Pons (tissue), 1 donor: ENCODE data around the gene NECTIN2.
A peak's percentile ranks its signal among the peaks of the same experiment; 100 is the strongest.
"Not testable (repeated sequence)": the region's sequence is repeated elsewhere in the genome, so short reads cannot be mapped to it uniquely, and the experiment has no call there.

Experiments used
- DNase-seq: peaks from one replicate; pipeline ENCODE4 v3.0.0-alpha.2; 2016; ENCODE audit warnings: low spot score

NECTIN2 gene

GRCh38 chr19:44817725-44818465, 28.2 kb upstream of the NECTIN2 start:
- DNase-seq, result no peak

- no peak for DNase-seq
Measured at GRCh38 chr19:44818466-44819031, 27.5 kb upstream of the NECTIN2 start.

DNA sequence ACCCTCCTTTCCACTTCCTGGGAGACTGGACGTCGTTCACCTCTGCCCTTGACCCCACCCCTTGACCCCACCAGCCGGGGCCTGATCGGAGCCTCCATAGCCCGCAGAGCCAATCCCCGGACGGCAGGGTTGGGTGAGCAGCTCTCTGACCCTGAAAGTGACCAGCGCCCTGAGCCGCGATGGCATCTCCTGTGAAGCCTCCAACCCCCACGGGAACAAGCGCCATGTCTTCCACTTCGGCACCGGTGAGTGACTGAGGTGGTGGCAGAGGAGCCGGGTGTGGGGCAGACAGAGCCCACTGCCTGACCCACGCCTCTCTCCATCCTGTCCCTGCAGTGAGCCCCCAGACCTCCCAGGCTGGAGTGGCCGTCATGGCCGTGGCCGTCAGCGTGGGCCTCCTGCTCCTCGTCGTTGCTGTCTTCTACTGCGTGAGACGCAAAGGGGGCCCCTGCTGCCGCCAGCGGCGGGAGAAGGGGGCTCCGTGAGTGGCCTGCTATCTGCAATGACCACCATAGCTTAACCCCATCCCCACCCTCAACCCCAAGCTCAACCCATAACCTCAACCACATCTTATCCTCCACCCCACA, 26.8 kb upstream of the NECTIN2 start:
- DNase-seq, result no peak

DNA sequence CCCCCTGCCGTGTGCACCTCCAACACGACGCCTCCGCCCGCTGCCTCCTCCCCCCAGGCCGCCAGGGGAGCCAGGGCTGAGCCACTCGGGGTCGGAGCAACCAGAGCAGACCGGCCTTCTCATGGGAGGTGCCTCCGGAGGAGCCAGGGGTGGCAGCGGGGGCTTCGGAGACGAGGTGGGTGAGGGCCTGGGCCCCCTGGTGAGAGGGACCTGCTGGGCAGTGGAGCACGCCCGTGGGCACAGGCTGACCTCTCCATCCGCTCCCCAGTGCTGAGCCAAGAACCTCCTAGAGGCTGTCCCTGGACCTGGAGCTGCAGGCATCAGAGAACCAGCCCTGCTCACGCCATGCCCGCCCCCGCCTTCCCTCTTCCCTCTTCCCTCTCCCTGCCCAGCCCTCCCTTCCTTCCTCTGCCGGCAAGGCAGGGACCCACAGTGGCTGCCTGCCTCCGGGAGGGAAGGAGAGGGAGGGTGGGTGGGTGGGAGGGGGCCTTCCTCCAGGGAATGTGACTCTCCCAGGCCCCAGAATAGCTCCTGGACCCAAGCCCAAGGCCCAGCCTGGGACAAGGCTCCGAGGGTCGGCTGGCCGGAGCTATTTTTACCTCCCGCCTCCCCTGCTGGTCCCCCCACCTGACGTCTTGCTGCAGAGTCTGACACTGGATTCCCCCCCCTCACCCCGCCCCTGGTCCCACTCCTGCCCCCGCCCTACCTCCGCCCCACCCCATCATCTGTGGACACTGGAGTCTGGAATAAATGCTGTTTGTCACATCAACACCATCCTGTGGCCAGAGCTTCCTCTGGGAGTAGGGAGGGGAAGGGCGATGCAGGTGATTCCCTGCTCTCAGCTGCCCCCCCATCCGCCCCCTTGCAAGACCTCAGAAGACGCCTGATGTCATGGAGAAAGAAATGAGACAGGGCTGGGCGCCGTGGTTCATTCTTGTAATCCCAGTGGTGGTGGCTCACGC, 25.2 kb upstream of the NECTIN2 start:
- DNase-seq, result no peak

DNA sequence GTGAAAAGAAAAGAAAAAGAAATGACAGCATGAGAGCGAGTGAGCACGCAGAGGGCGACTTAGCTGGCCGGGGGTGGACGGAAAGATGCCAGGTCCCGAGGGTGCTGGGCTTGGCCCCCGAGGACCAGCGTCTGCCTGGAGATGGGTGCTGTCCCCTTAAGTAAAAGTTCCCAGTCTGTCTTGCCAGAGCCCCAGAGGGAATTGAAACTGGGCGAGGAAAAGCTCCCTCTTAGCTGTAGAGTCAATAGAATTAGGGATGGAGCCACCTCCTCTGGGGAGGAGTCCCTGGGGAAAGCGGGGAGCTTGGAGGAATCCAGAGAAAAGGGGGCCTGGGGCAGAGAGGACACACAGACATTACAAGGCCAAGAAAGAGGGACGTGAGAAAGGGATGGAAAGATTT, 23.9 kb upstream of the NECTIN2 start:
- no peak for DNase-seq

DNA sequence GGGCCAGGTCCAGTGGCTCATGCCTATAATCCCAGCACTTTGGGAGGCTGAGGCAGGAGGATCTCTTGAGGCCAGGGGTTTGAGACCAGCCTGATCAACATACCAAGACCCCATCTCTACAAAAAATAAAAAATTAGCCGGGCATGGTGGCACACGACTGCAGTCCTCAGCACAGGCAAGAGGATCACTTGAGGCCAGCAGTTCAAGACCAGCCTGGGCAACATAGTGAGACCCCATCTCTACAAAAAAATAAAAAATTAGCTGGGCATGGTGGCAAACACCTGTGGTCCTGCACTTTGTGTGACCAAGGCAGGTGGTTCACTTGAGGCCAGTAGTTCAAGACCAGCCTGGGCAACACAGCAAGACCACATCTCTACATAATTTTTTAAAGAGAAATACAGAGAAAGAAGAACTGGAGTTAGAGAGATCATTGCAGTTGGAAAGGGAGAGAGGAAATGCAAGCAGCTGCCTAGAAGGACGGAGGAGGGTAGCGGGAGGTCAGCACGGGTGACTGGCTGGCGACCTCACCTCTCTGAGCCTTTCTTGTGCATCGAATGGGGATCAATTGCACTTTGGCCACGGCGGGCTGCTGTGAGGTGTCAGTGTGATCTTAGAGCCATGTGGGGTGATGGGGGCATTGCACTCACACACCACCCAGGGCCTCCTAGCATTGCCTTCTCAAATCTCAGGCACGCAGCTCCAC, 23.3 kb upstream of the NECTIN2 start:
- DNase-seq, result no peak

GRCh38 chr19:44823373-44823698, 22.8 kb upstream of the NECTIN2 start:
- no peak for DNase-seq

- no peak for DNase-seq
Measured at GRCh38 chr19:44824761-44825160, 21.3 kb upstream of the NECTIN2 start.

DNA sequence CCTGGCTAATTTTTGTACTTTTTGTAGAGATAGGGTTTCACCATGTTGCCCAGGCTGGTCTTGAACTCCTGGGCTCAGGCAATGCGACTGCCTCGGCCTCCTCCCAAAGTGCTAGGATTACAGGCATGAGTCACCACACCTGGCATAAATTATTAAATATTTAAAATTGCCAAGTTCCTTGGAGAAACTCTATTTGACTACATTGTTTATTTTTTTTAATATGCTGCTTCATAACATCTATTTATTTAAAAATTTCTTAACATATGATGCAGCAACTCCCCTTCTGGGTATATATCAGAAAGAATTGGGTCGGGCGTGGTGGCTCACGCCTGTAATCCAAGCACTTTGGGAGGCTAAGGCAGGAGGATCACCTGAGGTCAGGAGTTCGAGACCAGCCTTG, 13.2 kb upstream of the NECTIN2 start:
- DNase-seq, result not testable (repeated sequence)

- DNase-seq, result not testable (repeated sequence)
Measured at GRCh38 chr19:44834399-44834798, 11.7 kb upstream of the NECTIN2 start.

DNA sequence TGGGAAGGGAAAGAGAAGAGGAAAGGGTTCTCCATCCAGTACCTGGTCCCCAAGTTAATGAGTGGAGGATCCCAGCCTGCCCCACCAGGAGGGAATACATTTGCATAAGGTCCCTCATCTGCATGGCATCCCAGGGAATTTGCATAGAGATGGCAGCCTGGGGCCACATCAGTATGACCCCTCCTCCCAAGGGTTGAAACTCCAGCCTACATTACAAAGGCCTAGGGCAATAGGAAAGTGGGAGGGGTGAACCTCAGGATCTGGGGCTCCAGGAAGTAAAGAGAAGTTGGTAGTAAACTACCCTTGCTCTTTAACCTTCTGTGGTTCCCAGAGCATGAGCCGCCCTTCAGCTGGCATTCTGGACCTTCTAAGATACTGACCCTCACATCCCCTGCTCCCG, 6.8 kb upstream of the NECTIN2 start:
- no peak for DNase-seq

- DNase-seq, result no peak
Measured at GRCh38 chr19:44840811-44841210, 5.3 kb upstream of the NECTIN2 start.

- DNase-seq, result no peak
Measured at GRCh38 chr19:44841231-44841630, 4.9 kb upstream of the NECTIN2 start.

- DNase-seq, result no peak
Measured at GRCh38 chr19:44845286-44845611, 848 bp upstream of the NECTIN2 start.

DNA sequence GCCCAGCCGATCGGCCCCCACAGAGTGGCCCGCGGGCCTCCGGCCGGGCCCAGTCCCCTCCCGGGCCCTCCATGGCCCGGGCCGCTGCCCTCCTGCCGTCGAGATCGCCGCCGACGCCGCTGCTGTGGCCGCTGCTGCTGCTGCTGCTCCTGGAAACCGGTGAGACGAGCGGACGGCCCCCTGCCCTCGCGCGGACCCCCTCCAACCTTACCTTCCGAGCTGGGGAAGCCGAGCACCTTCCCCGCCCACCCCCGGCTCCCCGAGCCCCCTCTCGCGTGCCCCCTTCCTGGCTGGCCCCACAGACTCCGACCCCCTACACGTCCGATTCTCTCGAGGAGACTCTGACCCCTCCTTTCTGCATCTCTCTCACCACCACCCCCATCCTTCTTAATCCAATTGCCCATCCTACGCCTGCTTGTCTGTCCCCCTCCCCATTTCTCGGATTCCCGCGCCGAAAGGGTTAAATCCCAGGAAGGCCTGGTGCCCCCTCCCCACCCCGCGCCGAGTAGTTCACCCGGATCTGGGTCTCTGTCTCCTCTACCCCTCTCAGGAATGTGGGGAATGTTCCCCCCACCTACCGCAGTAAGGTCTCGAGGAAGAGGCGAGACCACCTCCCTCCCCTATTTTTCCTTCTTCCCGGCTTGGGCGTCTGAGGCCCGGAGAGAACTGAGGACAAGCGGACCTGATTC, 502 bp downstream of the NECTIN2 start:
- DNase-seq, result no peak

- DNase-seq, result no peak
Measured at GRCh38 chr19:44847144-44848035, 1.3 kb downstream of the NECTIN2 start.

DNA sequence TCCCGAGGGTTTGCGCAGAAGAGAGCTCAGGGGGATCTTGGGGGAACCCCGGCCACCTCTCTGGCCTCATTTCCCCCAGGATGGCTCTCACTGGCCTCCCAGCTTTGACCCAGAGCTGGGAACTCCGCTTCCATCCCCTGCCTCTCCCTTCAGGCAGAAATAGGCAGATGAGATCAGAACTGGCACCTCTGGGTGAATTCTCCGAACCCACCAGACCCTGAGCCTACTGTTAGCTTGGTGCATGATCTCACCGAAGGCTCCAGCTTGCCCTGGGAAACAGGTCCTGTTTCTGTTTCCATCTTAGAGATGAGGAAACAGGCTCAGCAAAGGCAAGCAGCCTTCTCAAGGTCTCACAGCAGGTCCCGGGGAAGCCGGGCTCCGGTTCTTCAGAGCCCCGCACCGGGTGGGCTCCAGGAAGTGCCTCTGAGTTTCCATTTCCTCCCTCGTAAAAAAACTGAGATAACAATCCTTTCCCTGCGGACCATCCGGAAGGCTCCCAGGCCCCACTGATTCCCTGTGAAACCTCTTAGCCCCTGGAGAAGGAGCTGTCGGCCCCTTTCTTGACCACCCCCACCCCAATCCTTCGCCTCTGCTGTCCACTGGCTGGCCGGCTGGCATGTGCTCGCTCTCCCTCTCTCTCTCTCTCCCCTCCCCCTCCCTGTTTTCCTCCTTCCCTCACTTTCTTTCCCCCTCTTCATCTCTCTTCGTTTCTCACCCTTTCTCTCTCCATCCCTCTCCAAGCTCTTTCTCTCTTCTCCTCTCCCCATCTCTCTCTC, 2.1 kb downstream of the NECTIN2 start:
- peak; percentile 11 for DNase-seq

GRCh38 chr19:44848812-44849447, 2.8 kb downstream of the NECTIN2 start:
- no peak for DNase-seq

- DNase-seq, result no peak
Measured at GRCh38 chr19:44850641-44851109, 4.6 kb downstream of the NECTIN2 start.
